Lower leg skin (tissue), 3 donors: Measurements from ENCODE around the gene PTEN.

Source experiments
- POLR2A ChIP-seq, 2 donors: fragments of 450-650 bp; IDR thresholded peaks; one replicate each; pipeline ENCODE4 v1.6.1; 2016 to 2017; ENCODE audit warnings: antibody characterized with exemption in 2 of 2, mild to moderate bottlenecking in 1 of 2, moderate library complexity in 1 of 2
- TF ChIP-seq, protein P1 (sequence below), 3 donors: fragments of 450-650 bp; IDR thresholded peaks; one replicate each; pipeline ENCODE4 v1.5.1; 2016; ENCODE audit warnings: antibody characterized with exemption in 3 of 3, mild to moderate bottlenecking in 3 of 3, moderate library complexity in 2 of 3

GRCh38 chr10:87930141-87930540 lies 66.7 kb downstream of the PTEN start:
- TF ChIP-seq, protein P1, sequence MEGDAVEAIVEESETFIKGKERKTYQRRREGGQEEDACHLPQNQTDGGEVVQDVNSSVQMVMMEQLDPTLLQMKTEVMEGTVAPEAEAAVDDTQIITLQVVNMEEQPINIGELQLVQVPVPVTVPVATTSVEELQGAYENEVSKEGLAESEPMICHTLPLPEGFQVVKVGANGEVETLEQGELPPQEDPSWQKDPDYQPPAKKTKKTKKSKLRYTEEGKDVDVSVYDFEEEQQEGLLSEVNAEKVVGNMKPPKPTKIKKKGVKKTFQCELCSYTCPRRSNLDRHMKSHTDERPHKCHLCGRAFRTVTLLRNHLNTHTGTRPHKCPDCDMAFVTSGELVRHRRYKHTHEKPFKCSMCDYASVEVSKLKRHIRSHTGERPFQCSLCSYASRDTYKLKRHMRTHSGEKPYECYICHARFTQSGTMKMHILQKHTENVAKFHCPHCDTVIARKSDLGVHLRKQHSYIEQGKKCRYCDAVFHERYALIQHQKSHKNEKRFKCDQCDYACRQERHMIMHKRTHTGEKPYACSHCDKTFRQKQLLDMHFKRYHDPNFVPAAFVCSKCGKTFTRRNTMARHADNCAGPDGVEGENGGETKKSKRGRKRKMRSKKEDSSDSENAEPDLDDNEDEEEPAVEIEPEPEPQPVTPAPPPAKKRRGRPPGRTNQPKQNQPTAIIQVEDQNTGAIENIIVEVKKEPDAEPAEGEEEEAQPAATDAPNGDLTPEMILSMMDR (IDR thresholded peaks at IDR 0.05), result no peak
- TF ChIP-seq POLR2A (IDR thresholded peaks at IDR 0.05), result no peak
